HG03565 (cell line): ENCODE data around the gene LPCAT4.
"Not testable (repeated sequence)": the region's sequence is repeated elsewhere in the genome, so short reads cannot be mapped to it uniquely, and the experiment has no call there.

ENCODE experiments used
- ATAC-seq: cut with Tn5 transposase; IDR thresholded peaks from one replicate; pipeline ENCODE4 v1.9.1; 2021; ENCODE audit warnings: mild to moderate bottlenecking, moderate library complexity; ENCODE audit not compliant: unreplicated experiment

LPCAT4 gene

GRCh38 chr15:34367101-34368081 is at the start of gene LPCAT4:
Gene LPCAT4, minus strand, starts transcription at chr15:34367196. Its CDS starts 96 bp downstream, at chr15:34367100.
- peak; percentile 57 for ATAC-seq

- not testable (repeated sequence) for ATAC-seq
These were observed 42.5 kb upstream of the LPCAT4 start for GRCh38 chr15:34409511-34409910.

DNA sequence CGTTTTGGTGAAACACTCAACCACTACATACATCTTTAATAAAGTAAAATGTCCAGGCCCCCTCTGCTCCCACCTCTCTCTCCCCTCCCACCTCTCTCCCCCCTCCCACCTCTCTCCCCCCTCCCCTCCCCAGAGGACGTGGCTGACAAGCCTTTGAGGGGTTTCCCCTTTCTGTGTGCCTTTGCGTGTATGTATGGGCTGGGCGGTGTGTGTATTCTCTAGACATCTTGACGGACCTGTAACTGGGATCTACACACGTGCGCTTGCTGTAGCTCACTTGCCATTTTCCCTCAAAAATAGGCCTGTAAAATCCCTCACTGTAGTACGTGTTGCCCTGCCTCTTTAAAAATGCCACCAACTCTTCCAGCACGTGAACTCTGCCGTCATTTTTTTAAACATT is 42.0 kb upstream of the LPCAT4 start:
- not testable (repeated sequence) for ATAC-seq

DNA sequence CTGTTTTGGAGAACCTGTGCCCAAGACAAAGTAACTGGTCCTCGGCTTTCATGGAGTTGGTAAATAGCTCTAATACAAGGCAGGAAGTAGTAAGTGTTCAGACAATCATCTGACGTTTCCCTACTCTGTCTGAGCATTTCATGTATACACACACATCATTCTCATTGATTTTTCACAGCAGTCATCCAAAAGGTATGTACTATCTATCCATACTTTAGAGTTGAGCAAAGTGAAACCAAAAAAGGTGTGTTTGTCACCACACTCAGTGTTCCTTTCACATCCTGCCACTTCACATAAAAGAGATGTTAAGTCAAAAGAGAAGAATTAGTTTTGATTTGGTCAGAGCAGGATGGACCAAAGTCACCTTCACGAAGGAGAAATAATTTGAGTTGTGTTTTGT is 36.9 kb upstream of the LPCAT4 start:
- not testable (repeated sequence) for ATAC-seq

DNA sequence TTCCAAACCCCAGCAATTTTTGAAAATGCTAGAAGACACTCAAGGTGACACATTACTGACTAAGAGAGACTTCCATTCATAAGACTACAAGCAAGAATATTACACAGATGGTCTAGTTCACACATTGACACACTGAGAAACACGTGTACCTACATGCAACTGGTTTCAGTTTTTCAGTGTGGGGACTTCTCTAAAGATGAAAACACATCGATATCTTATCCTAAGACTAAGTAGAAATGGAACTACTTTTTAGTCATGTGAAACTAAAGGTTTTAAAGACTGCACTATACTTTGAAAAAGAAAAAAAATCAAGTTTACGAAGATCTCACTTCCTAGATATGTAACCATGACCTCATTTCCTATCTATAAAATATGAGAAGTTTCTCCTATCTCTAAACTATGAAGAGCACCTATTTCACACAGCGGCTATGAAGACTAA is 36.2 kb upstream of the LPCAT4 start:
- peak; percentile 50 for ATAC-seq

- ATAC-seq: not testable (repeated sequence)
These were observed 30.8 kb upstream of the LPCAT4 start for GRCh38 chr15:34397637-34398259.

DNA sequence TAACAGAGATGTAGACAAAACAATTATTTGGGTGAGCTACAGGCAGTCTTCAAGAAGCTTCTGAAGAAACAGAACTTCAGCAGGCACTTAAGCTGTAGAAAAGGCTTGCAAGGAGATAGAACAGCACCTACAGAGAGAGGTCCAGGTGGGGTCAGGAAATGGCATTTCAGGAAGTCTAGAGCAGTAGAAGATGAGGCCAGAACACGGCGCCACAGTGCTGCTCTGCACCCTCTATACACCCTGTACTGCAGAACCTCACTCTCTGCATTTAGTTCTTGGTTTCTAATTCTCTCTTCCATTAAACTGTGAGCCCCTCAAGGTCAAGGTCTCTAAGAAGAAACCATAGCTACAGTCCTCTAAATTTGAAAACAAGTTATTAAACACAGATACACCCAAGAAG is 26.0 kb upstream of the LPCAT4 start:
- not testable (repeated sequence) for ATAC-seq

GRCh38 chr15:34389594-34390086 is 22.6 kb upstream of the LPCAT4 start:
- ATAC-seq: not testable (repeated sequence)

DNA sequence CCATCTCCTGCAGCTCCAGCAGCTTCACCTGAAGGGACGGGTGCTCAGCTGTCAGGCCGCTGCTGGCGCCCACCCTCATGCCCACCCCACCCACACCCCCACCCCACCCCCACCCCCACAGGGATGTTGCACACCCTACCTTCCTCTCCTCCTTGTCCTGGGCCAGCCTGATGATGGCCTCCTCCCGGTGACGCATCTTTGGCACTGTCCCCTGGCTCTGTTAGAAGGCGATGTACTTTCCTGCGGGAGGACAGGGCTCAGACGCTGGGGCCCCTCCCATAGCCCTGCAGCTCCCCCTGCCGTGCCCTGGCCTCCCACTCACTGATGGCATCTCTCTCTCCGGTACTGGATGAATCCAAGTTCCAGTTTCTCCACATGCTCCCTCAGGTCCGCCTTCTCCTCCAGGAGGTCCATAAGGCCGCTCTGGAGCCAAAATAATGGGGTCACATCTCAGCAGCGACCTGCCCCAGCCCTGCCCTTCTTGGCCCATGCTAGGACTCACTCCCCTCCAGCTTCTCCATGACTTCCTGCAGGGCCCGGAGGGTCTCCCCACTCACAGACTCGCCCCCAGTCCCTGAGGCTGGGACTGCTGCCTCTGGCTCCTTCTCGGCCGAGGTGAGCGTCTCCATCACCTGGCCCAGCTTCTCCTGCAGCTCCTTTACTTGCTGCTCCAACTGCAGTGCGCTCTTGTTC is 15.0 kb upstream of the LPCAT4 start:
- ATAC-seq: not testable (repeated sequence)

GRCh38 chr15:34380491-34380890 is 13.5 kb upstream of the LPCAT4 start:
- ATAC-seq: not testable (repeated sequence)

GRCh38 chr15:34376856-34377255 is 9.9 kb upstream of the LPCAT4 start:
- no peak for ATAC-seq

DNA sequence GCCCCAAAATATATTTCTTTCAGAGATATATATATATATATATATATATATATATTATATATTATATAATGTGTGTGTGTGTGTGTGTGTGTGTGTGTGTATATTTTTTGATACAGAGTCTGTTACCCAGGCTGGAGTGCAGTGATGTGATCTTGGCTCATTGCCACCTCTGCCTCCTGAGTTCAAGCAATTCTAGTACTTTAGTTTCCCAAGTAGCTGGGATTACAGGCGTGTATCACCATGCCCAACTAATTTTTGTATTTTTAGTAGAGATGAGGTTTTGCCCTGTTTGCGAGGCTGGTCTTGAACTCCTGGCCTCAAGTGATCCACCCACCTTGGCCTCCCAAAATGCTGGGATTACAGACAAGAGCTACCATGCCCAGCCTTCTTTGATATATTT is 8.5 kb upstream of the LPCAT4 start:
- not testable (repeated sequence) for ATAC-seq

DNA sequence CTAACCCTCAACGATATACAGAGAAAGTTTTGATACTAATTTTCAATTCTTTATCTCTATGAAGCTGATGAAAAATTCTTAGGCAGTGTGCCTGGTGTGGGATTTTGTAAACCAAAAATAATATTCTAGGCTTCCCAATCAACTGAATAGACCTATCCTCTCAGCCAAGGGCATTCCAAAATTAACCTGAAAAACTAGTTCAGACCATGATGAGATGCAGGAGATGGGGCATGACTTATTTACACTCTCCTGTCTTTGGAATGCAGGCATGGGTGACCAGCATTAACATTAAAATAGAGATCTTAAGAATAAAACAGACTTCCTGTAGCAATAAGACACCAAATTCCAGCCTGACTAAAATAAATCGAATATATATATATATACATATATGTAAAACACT is 7.8 kb upstream of the LPCAT4 start:
- ATAC-seq: no peak

GRCh38 chr15:34373951-34374350 is 7.0 kb upstream of the LPCAT4 start:
- ATAC-seq: no peak

- no peak for ATAC-seq
These were observed 3.6 kb upstream of the LPCAT4 start for GRCh38 chr15:34370643-34371042.

DNA sequence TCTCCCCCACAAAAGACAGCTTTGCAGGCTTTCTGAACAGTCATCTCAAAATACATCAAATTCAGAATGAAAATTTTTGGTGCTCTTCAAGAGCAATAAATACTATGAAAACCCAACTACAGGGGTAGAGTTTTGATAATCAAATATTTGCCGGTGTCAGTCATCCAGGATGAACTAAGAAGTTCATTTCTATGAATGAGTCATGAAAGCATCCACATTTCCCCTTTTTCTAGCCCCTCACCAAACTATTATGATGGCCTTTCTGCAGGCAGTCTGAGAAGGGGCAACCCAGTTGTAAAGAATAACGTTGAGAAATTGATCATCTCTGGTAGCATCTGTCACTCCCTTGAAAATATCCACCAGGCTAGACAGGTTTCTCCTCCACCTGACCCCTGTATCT is 3.1 kb upstream of the LPCAT4 start:
- ATAC-seq: no peak

- ATAC-seq: no peak
These were observed 528 bp downstream of the LPCAT4 start for GRCh38 chr15:34366271-34367065.

DNA sequence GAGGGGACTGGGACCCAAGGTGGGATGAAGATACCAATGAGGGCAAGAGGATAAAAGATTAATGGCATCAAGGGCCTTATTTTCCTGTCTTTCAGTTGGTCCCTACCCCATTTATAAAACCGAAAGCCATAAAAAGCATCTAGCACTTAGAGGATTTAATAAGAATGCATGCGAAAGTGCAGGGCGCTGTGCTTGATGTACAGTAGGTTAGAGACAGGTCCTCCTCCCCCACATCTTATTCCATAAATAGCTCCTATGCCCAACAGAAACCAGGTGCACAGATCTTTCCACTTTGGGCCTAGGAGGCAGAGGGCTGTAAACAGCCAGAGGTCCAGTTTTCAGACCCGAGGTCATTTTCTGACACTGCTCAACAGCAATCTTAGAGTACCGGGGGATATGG is 1.2 kb downstream of the LPCAT4 start:
- ATAC-seq: no peak

GRCh38 chr15:34365091-34365825 is 1.7 kb downstream of the LPCAT4 start:
- no peak for ATAC-seq

- no peak for ATAC-seq
These were observed 3.0 kb downstream of the LPCAT4 start for GRCh38 chr15:34364041-34364440.
